OCI-M1 (cell line): Measurements from ENCODE around the gene CCDC77.
"Not testable (repeated sequence)": the region's sequence is repeated elsewhere in the genome, so short reads cannot be mapped to it uniquely, and the experiment has no call there.

ENCODE experiments used
- DNase-seq: peaks from one replicate; lab custom pipeline; 2025; lab: John Stamatoyannopoulos, UW

The CCDC77 gene

DNA sequence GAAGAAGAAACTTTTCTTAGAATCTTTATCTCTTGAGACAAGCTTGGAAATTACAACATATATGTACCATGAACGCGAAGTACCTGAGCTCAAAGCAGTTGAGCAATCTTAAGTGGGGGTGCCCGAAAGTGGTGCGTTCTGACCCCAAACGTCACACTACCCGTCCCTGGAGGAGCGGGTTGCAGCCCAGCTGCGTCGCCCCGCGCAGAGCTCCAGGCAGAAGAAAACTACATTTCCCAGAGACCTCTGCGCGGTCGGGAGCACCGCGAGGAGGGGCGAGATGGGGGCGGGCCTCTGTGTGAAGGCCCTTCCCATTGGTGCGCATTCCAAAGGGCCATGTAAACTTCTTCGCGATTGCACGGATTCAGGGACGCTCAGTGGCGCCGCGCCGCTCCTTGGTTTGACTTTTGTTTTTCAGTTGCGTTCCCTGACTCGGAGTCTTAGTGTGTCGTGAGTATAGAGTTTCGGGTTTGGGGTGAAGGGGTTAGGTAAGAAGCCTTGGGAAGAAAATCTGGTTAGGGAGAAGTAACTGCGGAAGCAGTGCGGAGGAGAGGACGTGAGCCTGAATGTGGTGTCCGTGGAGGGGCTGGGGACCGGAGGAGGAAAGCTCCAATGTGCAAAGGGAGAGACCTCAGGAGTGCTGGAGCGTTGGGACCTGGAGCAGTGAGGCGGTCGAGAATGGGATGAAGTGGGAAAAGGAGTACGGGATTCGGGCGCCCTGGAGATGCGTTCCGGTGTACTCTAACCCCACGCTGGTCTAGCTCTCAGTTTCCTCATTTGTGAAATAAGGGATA lies at the start of gene CCDC77:
CCDC77 (plus strand) TSS at position 410 of the 794 bp plus-strand sequence. CDS start 7,740 bp downstream, outside the sequence.
- DNase-seq, result no peak

DNA sequence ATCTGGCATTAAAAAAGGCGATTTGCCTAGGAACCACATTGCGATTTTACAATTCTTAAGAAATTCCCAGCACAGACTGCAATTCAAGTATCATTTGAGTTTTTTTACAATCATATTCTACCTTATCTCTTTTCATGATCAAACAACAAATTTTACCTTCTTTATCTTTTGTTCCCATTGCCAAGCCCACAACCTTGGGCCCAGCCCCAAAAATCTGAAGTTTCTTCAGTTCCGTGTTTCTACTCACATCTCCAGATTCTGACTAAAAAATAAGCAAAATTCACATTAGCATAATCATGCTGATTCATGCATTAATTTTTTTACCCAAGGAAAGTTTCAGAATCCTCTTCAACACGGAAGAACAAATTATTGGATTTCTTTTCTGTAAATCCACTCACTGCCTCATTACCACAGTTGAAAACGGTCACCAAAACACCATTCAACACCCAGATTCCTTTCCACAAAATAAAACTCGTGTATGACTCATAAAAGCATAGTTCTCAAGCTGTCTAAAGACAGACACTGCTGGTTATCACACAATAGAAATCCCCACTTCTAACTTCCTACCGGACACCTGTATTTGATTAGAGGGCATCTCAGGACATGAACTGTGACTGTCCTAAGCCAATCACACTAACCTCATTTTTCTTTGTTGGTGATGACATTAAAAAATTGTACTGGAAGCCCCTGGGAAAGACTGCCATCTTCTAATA lies 45.0 kb upstream of the CCDC77 start:
- no peak for DNase-seq

DNA sequence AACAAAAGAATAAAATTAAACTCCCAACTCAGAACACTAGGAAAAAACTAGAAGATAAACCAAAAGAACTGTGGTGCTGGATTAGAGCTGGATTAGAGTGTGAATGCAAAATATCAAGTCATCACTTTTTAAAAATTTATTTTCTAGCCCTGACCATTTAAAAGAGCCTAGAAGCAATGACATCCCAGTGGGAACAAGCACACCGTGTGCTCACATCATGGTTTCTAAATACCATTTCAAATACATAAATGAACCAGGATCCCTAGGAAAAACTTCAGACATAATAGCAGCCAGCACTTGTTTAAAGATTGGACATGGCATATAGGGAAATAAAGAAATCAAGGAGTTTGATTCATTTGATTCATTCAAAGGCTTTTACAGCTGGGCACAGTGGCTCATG lies 42.4 kb upstream of the CCDC77 start:
- DNase-seq, result no peak

DNA sequence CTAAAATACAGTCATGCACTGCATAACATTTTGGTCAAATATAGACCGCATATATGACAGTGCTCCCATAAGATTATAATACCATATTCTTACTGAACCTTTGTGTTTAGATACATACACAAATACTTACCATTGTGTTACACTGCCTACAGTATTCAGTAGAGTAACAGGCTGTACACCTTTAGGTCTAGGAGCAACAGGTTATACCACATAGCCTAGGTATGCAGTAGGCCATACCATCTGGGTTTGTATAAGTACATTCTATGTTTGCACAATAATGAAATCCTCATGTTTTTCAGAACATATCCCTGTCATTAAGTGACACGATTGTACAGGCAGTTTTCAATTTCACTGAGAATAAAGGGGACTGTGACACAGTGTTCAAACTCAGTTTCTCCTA lies 34.6 kb upstream of the CCDC77 start:
- DNase-seq, result no peak

- DNase-seq, result no peak
These were observed 33.5 kb upstream of the CCDC77 start for GRCh38 chr12:367972-368371.

DNA sequence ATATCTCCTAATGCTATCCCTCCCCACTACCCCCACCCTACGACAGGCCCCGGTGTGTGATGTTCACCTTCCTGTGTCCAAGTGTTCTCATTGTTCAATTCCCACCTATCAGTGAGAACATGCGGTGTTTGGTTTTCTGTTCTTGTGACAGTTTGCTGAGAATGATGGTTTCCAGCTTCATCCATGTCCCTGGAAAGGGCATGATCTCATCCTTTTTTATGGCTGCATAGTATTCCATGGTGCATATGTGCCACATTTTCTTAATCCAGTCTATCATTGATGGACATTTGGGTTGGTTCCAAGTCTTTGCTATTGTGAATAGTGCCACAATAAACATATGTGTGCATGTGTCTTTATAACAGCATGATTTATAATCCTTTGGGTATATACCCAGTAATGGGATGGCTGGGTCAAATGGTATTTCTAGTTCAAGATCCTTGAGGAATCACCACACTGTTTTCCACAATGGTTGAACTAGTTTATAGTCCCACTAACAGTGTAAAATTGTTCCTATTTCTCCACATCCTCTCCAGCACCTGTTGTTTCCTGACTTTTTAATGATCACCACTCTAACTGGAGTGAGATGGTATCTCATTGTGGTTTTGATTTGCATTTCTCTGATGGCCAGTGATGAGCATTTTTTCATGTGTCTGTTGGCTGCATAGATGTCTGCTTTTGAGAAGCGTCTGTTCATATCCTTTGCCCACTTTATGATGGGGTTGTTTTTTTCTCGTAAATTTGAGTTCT lies 30.5 kb upstream of the CCDC77 start:
- DNase-seq, result not testable (repeated sequence)

- DNase-seq, result no peak
These were observed 14.8 kb upstream of the CCDC77 start for GRCh38 chr12:386651-387050.

- no peak for DNase-seq
These were observed 13.4 kb upstream of the CCDC77 start for GRCh38 chr12:388012-388411.

DNA sequence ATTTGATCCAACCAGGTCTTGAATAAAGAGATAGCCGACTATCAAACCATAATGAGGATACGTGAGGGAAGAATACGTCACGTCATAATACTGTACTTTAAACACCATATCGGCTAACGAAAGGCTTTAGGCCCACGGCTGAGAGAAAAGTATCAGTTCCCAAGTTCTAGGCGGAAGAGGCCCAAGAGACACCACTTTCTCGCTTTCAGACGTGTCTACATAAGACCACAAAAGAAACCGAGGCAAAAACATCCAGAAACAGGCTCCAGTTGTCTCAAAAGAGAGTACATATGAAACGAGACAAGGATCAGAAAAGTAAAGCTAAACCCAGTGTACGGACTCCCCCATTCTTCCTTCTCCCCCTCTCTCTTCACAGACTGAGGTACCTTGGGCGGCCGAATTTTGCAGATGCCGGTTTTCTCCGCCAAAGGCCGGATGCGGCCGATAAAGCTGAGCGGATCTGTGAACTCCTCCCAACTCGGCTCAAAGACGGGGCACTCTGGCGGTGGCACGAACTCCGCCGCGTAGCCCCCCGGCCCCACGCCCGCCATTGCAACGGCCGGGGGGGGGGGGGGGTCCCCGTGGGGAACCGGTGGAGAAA lies 12.8 kb upstream of the CCDC77 start:
- DNase-seq, result no peak

DNA sequence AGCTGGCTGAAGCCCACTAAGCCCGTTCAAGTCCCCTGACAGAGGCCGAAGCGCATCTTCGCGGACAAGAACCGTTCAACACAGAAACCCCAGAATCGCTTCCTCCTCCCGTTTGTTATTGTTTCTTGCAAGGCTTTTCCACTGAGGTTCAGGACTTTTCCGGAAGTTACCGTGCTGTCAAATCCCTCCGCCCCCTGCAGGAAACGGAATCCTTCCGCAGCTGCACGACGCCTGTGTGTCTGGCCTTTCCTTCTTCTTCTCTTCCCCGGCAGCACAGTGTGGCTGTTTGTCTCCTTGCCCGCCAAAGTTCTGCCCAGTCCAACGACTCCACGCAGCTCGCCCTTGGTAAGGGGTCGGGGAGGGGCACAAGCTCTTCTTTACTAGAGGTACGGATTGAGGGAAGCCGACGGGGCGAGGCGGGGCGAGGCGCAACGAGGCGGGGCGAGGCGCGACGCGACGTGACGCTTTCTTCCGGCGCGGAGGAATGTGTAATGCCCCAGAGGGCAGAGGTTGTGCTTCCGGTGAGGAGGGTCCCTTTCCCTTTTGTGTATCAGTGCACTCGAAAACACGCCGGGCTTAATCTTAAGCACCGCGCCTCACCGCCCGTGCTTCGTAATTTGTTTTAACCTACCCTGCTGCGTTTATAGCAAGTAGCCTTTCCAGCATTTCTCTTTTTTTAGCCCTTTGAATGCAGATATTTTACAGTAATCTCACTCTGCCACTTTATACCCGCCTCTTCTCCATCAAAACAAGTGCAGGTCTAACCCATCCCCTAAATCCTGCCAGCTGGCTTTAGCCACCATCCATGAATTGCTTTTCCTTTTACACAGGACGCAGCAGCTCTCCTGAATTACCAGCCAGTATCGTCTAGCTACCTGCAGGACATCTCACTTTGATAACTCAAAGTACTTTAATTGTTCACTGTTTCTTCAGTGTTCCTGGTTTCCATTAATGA lies 12.0 kb upstream of the CCDC77 start, which contains the start of gene KDM5A:
KDM5A (minus strand) TSS at position 179 of the 955 bp plus-strand sequence. CDS start 229 bp downstream, outside the sequence.
- no peak for DNase-seq

- no peak for DNase-seq
These were observed 616 bp upstream of the CCDC77 start for GRCh38 chr12:400828-401227.

DNA sequence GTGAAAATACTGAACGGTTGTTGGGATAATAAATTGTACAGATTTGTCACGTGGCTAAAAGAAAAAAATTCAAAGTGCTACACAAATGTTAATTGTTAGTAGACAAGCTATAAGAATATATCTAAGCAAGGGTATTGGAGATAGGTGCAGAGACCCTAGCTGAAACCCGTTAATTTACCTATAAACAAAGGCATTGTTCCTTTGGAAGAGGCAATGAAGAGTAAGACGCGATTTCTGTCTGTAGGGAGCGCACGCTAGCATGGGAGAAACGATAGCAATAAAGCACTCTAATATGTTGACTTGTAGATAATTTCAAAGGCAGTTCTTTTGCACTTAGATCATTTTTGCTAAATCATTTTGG lies 565 bp downstream of the CCDC77 start:
- no peak for DNase-seq

DNA sequence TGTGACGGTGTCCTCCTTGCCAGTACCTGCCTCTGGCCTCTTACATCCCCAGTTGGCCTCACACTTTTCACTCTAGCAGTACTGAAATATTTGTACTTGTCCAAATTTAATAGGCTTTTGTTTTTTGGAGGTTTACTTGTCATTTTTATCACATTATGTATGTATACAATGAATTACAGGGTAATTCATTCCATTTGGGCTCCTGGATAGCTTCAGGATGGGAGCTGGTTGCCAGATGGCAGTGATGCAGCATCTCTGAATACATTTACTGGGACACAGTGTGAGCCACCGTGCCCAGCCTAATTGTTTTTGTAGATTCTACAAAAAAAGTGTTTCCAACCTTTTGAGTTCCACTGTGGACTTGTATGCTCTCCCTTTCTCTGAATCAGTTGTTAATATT lies 13.4 kb downstream of the CCDC77 start:
- no peak for DNase-seq

DNA sequence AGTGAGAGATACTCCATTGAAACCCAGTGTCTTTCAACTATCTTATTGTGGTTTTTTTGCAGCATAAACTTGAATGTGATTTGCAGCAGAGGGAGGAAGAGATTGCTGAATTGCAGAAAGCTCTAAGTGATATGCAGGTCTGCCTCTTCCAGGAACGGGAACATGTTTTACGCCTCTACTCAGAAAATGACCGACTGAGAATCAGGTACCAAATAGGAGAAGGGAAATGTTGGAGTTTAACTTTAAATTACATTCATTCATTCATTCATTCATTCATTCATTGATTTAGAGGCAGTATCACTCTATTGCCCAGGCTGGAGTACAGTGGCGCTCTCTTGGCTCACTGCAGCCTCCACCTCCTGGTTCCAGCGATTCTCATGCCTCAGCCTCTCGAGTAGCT lies 17.0 kb downstream of the CCDC77 start:
- no peak for DNase-seq

DNA sequence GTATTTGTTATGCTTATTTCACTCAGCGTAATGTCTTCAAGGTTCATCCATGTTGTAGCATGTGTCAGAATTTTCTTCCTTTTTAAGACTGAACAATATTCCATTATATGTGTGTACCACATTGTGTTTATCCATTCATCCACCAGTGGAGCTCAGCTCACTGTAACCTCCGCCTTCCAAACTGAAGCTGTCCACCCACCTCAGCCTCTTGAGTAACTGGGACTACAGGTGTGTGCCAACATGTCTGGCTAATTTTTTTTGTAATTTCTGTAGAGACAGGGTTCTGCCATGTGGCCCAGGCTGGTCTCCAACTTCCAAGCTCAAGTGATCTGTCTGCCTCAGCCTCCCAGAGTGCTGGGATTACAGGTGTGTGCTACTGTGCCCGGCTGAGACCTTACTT lies 21.1 kb downstream of the CCDC77 start:
- DNase-seq, result no peak

DNA sequence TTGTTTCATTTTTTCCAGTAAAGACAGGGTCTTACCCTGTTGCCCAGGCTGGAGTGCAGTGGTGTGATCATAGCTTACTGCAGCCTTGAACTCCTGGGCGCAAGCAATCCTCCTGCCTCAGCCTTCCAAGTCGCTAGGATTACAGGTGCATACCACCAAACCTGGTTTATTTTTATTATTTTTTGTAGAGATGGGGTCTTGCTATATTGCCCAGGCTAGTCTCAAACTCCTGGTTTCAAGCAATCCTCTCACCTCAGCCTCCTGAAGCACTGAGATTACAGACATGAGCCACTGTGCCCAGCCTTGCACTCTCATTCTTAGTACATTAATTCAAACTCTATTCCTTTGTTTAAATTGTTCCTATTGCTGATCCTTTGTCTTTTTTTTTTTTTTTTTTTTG lies 34.3 kb downstream of the CCDC77 start:
- not testable (repeated sequence) for DNase-seq

DNA sequence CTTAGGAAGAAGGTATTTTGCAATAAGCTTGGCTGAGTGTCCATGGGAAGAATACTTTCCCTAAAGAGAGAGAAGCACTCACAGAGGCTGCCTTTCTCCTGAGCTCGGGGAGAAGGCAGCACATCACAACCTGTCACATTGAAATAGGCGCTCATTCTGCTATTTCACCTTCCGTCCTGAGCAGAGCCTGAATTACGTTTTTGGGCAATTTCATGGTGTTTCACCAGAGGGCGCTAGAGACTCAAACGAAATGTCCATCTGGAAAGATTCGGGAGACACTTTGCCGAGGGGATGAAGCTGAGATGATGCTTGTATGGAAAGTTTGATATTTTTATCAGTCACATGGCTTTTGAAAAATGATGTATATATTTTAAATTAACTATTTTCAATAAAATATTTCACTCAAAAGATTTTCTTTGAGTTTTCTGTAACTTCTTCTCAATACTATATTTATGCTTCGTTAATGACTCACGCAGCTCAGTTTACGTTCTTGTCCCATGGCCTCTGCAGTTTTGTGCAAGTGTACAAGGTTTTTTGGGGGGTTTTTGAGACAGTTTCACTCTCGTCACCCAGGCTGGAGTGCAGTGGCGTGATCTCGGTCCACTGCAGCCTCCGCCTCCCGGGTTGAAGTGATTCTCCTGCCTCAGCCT lies 40.9 kb downstream of the CCDC77 start:
- DNase-seq, result peak; percentile 72

DNA sequence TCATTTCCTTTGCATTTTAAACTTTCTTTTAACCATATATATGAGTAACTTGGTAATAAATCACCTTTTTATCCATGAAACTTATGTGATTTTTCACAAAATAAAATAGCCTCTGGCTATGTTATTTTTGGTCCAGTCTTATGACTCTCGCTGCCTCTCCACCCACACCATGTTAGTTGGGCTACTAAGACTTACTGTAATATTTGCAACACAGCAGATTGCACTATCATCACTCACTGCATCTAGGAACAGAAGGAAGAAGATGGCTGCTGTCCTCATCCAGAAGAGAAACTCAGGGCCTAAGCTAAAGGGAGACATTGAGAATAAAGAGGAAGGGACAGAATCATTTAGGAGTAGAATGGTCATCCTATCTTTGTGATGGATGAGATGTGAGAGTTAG lies 45.7 kb downstream of the CCDC77 start:
- no peak for DNase-seq

DNA sequence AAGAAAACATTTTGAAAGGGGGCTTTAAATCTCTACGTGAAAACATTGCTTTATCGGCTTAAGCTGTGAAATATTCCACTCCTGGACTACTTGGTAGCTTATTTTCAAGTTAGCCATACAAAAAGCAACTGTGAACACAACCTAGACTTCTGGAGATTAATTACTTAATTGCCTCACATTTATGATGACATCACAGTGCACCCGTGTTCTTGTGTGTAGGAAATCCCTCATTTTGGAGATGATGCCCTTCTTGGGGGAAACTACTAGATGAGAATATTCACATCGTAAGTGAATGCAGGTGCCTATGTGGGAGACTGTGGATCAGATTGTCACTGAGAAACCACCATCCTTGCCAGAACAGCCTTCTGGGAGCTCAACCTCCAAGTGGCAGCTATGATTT lies 47.8 kb downstream of the CCDC77 start:
- no peak for DNase-seq

- DNase-seq, result peak; percentile 73
These were observed 49.0 kb downstream of the CCDC77 start for GRCh38 chr12:450438-450837.
